Endothelial cell of umbilical vein (primary cell): ENCODE results near the gene ZNF141.

Experiments
- GATA2 ChIP-seq: IDR thresholded peaks from 2 replicates; pipeline ENCODE4 v1.7.0; 2011; ENCODE audit warnings: low read depth, mild to moderate bottlenecking, moderate library complexity, mixed read lengths, low read length; ENCODE audit not compliant: insufficient read length, insufficient read depth
- POLR2A ChIP-seq: IDR thresholded peaks from 2 replicates; pipeline ENCODE4 v1.6.1; 2012; ENCODE audit warnings: low read depth, mild to moderate bottlenecking, control low read depth, low read length
- TF ChIP-seq, protein P1 (sequence below), 2 donors: IDR thresholded peaks; 1 replicate in 1 of 2; 2 replicates in 1 of 2; pipeline ENCODE4 v1.5.1; 2011; ENCODE audit warnings: low read length in 2 of 2, mild to moderate bottlenecking in 2 of 2, moderate library complexity in 2 of 2, control low read depth in 1 of 2, inconsistent platforms in 1 of 2, low read depth in 1 of 2; ENCODE audit not compliant: insufficient read depth in 1 of 2; ENCODE audit errors: extremely low read depth in 1 of 2

DNA sequence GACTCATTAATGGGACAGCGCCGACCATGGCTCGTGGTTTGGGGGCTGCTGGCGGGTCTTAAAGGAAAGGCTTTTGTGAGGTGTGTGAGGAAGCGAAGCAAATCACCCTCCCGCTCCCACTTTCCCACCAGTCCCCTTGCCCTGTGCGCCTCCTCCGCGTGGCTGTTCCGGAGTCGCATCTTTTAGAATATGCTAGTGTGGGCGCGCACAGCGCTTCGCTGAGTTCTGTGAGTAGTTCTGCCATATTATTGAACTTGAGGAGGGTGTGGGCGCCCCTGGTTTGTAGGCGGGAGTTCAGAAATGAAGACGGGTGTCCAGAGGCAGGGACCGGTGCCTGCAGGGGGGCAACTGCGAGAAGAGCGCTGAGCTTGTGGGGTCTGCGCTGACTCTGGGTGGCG is 49.1 kb downstream of the ZNF141 start:
- TF ChIP-seq, protein P1, sequence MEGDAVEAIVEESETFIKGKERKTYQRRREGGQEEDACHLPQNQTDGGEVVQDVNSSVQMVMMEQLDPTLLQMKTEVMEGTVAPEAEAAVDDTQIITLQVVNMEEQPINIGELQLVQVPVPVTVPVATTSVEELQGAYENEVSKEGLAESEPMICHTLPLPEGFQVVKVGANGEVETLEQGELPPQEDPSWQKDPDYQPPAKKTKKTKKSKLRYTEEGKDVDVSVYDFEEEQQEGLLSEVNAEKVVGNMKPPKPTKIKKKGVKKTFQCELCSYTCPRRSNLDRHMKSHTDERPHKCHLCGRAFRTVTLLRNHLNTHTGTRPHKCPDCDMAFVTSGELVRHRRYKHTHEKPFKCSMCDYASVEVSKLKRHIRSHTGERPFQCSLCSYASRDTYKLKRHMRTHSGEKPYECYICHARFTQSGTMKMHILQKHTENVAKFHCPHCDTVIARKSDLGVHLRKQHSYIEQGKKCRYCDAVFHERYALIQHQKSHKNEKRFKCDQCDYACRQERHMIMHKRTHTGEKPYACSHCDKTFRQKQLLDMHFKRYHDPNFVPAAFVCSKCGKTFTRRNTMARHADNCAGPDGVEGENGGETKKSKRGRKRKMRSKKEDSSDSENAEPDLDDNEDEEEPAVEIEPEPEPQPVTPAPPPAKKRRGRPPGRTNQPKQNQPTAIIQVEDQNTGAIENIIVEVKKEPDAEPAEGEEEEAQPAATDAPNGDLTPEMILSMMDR (IDR thresholded peaks at IDR 0.05; ENCODE audit: extremely low read depth in 1 of 2, insufficient read depth in 1 of 2, low read depth in 1 of 2, low read length in 2 of 2), result no peak
- no peak for TF ChIP-seq GATA2
- TF ChIP-seq POLR2A, result no peak
